Activated CD4-positive, alpha-beta T cell treated with anti-CD3 and anti-CD28 coated beads for 24 hours (primary cell): ENCODE data around the gene ZFP90.

Source experiments
- DNase-seq, 2 donors: peaks; one replicate each; pipeline ENCODE4 v3.0.0-alpha.2; 2020; ENCODE audit warnings: low read depth in 2 of 2

Gene ZFP90

DNA sequence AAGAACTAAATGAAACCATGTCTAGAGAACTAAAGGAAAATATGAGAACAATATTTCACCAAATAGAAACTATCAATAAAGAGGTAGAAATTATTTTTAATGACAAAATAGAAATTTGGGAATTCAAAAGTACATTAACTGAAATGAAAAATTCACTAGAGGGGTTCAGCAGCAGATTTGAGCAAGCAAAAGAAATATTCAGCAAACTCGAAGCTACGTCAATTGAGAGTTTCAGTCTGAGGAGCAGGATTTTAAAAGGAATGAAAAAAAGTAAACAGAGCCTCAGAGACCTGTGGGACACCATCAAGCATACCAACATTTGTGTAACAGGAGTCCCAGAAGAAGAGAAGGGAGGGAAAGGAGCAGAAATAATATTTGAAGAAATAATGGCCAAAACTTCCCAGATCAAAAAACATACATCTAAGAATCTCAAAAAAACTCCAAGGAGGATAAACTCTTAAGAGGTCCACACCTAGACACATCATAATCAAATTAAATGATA, 38.3 kb downstream of the ZFP90 start:
- no peak for DNase-seq

DNA sequence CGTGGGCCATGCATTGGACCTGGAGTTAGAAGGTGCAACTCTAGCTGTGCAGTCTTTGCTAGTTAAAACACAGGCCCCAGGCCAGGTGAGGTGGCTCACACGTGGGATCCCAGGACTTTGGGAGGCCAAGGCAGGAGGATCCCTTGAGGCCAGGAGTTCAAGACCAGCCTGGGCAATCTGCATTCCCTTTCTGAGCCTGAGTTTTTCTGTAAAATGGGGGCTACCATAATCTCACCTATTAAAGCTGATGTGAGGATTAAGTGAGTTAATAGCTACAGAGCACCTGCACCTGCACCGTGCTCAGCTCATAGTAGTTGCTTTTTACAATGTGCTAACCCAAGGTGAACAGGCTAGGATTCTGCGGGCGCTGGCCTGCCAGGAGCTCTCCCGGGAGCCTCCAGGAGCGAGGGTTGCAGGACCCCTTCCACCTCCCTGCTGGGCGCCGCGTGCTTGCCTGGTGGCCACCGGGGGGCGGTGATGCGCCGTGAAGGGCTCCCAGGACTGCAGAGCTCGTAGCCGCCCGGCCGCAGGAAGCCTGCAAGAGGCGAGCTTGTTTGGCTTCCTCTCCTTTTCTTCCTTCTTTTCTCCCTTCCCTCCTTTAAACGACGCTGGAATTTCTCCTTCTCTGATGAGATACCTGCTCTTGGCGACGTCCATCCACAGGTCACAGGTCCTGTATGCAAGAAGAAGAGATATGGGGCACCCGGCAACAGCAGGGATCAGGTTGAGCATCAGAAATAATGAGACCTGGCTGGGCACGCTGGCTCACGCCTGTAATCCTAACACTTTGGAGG, 51.3 kb downstream of the ZFP90 start:
- peak; percentile 47 to 71 for DNase-seq

DNA sequence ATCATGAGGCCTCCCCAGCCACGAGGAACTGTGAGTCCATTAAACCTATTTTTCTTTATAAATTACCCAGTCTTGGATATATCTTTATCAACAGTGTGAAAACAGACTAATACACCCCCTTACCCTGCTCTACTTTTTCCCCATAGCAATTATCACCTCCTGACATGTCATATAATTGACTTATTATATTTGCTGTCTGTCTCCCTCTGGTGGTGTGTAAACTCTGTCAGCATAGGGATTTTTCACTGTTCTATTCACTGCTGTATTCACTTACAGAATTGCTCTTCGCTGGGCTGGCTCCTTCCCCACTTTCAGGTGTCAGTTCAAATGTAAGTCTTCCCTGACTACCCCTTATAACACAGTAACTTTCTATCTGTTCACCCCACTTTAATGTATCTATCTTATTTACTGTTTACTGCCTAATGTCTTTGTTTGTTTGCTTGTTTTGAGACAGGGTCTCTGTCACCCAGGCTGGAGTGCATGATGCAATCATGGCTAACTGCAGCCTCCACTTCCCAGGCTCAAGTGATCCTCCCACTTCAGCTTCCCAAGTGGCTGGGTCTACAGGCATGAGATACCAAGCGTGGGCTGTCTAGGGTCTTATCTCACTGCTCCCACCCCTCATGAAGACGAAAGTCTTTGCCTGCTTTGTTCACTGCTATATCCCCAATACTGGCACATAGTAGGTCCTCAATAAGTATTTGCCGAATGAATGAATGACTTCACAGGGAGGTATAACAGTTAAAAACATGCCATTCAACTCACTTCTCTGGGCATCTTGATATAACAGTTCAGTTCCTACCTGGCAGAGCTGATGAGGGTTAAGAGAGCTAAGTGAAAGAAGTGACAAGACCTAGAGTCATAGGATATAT, 53.6 kb downstream of the ZFP90 start:
- DNase-seq: no peak

DNA sequence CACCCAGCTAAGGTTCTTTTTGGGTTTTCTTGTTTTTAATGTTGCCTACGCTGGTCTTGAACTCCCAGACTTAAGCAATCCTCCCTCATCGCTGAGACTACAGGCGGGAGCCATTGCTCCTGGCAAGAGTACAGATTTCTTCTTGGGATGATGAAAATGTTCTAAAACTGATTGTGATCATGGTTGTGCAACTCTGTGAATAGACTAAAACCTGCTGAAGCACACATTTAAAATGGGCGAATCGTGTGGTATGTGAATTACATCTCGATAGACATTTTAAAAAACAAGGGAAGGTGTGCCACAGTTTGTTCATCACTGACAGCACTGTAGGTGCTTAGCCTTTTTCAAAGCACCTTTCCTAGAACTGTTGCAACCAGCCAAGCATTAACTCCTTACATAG, 57.2 kb downstream of the ZFP90 start:
- no peak for DNase-seq

DNA sequence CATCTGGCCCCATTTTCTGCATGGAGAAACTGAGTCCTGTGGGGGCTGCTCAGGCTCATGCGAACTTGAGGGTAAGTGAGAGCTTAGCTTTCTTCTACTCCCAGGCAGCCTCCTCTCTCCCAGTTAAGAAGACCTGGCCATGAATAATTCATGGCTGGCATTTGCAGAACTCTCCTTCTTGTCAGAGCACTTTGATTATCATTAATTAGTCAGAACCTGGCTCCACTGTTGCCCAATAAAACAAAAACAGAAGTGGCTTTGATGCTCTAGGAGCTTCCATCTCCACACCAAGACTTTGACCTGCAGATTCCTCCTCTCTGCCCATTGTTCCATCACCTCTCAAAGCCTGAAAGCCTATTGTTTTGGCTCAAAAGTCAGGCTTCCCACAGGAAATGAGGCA, 60.5 kb downstream of the ZFP90 start:
- no peak for DNase-seq

DNA sequence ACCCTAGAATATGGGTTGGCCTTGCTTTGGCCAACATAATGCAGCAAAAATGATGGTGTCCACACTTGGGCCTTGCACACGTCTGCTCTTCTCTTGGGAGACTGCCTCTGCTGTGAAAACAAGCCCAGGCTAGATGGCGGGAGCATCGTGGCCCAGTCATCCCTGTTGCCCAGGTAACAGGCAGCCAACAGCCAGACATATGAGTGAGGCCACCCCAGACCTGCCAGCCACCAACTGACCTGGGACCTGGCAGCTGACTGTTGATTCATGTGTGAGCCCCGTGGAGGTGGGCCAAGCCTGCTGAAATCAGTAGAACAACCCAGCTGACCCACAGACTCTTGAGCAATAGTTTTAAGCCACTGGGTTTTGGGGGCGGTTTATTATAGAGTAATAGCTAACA, 66.7 kb downstream of the ZFP90 start:
- no peak for DNase-seq

DNA sequence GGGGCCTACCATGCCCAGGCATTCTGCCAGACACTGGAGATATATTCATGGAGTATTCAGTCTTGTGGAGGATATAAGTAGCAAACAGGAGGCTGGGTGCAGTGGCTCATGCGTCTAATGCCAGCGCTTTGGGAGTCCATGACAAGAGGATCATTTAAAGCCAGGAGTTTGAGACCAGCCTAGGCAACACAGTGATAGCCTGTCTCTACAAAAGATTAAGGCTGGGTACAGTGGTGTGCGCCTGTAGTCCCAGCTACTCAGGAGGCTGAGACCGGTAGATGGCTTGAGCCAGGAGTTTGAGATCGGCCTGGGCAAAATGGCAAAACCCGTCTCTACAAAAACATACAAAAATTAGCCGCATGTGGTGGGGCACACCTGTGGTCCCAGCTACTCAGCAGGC, 68.4 kb downstream of the ZFP90 start:
- DNase-seq: no peak

DNA sequence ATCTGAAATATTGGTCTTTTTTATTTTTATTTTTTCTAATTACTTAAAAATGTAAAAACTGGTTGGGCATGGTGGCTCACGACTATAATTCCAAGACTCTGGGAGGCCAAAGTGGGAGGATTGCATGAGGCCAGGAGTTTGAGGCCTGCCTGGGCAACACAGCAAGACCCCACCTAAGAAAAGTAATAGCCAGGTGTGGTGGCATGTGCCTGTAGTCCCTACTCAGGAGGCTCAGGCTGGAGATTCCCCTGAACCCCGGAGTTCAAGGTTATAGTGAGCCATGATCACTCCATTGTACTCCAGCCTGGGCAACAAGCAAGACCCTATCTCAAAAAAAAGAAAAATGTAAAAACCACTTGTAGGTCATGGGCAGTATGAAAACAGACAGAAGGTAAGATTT, 69.2 kb downstream of the ZFP90 start:
- no peak for DNase-seq

DNA sequence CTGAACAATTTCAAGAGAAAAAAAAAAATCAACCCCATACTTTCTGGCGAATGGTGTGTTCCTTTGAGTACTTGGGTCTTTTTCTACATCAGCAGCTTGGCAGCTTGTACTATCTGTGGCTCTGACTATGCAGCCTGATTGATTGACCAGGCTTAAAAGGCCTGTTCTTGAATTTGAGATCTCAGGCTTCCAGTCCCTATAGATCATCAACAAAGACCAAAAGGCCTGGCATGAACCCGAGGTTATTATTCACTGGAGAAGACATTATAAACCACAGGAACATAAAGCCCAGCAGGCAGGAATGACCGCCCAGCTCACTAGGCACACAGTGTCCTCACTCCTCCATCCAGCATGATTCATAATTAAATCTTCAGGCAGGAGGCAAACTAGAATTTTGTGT, 73.9 kb downstream of the ZFP90 start:
- no peak for DNase-seq

DNA sequence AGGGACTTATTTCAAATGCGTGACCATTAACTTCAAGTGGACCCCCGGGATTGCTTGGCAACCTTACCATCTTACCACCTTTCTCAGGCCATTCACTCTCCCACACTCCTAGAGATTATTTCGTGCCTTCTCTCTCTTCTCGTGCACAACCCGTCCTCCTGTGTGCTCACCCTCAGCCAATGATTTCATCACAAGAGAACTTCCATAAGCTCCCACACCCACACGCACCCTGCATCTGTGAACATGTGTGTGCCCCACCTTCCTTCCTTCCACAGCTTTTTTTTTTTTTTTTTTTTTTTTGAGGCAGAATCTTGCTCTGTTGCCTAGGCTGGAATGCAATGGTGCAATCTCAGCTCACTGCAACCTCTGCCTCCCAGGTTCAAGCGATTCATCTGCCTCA, 78.6 kb downstream of the ZFP90 start:
- no peak for DNase-seq
